WTC11 (cell line): ENCODE results near the gene RREB1. TPM values are rescaled to one million over a fixed set of nuclear protein-coding genes. Genes with fewer than 3 reads are reported as not detected.

Experiments
- ATAC-seq: fragments of 200-7000 bp; cut with Tn5 transposase; 2 replicates; pipeline ENCODE4 v1.10.0; 2021; ENCODE audit warnings: mild to moderate bottlenecking, moderate library complexity
- CTCF ChIA-PET: fragments of 300-600 bp; sonication (Branson Sonifier 250); formaldehyde crosslinking; loops from one replicate; lab custom pipeline; 2021; ENCODE audit warnings: antibody characterized with exemption; lab: Charles Lee
- POLR2A ChIA-PET: fragments of 350-600 bp; sonication (Branson Sonifier 250); formaldehyde crosslinking; loops from one replicate; lab custom pipeline; 2021; ENCODE audit warnings: antibody characterized with exemption; lab: Charles Lee
- DNase-seq: peaks from one replicate; pipeline ENCODE4 v3.0.0; 2021; ENCODE audit warnings: low spot score
- H3K27ac Mint-ChIP-seq: 2 replicates; pipeline ENCODE4 v1.8.0; 2021; ENCODE audit warnings: mixed read lengths
- H3K27me3 Mint-ChIP-seq: 2 replicates; pipeline ENCODE4 v1.8.0; 2021; ENCODE audit warnings: low read depth, mild to moderate bottlenecking, moderate library complexity, mixed read lengths
- H3K36me3 Mint-ChIP-seq: 2 replicates; pipeline ENCODE4 v1.8.0; 2021; ENCODE audit warnings: mixed read lengths
- H3K4me1 Mint-ChIP-seq: 2 replicates; pipeline ENCODE4 v1.8.0; 2022; ENCODE audit warnings: mixed read lengths
- H3K4me3 Mint-ChIP-seq: 2 replicates; pipeline ENCODE4 v1.8.0; 2021; ENCODE audit warnings: mild to moderate bottlenecking, moderate library complexity, mixed read lengths
- H3K9me3 Mint-ChIP-seq: 2 replicates; pipeline ENCODE4 v1.8.0; 2021; ENCODE audit warnings: mixed read lengths
- AR ChIP-seq: fragments of 250-450 bp; sonication (Bioruptor Pico); IDR thresholded peaks from 2 replicates; pipeline ENCODE4 v1.9.0; 2021; ENCODE audit warnings: mild to moderate bottlenecking
- ATF2 ChIP-seq: sonication (generic); formaldehyde crosslinking; IDR thresholded peaks from 2 replicates; pipeline ENCODE4 v1.8.1; 2022; ENCODE audit warnings: low read depth, missing genetic modification reagents, borderline replicate concordance
- CDX4 ChIP-seq: fragments of 250-450 bp; sonication (Bioruptor Pico); IDR thresholded peaks from 2 replicates; pipeline ENCODE4 v1.9.0; 2021; ENCODE audit warnings: moderate library complexity, mild to moderate bottlenecking, inconsistent platforms, borderline replicate concordance
- E2F4 ChIP-seq: sonication (generic); formaldehyde crosslinking; IDR thresholded peaks from 2 replicates; pipeline ENCODE4 v1.8.1; 2022; ENCODE audit warnings: low read depth, mild to moderate bottlenecking, moderate library complexity, missing genetic modification reagents, borderline replicate concordance
- E2F5 ChIP-seq: sonication (generic); formaldehyde crosslinking; IDR thresholded peaks from 2 replicates; pipeline ENCODE4 v1.8.1; 2022; ENCODE audit warnings: mild to moderate bottlenecking, moderate library complexity, missing genetic modification reagents
- FOXP1 ChIP-seq: sonication (generic); formaldehyde crosslinking; IDR thresholded peaks from 2 replicates; pipeline ENCODE4 v1.8.0; 2022; ENCODE audit warnings: missing genetic modification reagents, mild to moderate bottlenecking, moderate library complexity, borderline replicate concordance
- HMGA2 ChIP-seq: fragments of 250-450 bp; sonication (Bioruptor Pico); IDR thresholded peaks from 2 replicates; pipeline ENCODE4 v1.4.0; 2021; ENCODE audit warnings: mild to moderate bottlenecking, moderate library complexity
- IRF1 ChIP-seq: sonication (generic); formaldehyde crosslinking; IDR thresholded peaks from 2 replicates; pipeline ENCODE4 v1.8.0; 2023; ENCODE audit warnings: missing genetic modification reagents
- NFATC4 ChIP-seq: fragments of 250-450 bp; sonication (Bioruptor Pico); IDR thresholded peaks from 2 replicates; pipeline ENCODE4 v1.9.0; 2021; ENCODE audit warnings: mild to moderate bottlenecking
- TP53 ChIP-seq: sonication (generic); formaldehyde crosslinking; IDR thresholded peaks from 2 replicates; pipeline ENCODE4 v1.8.1; 2023; ENCODE audit warnings: mild to moderate bottlenecking, missing genetic modification reagents
- USF1 ChIP-seq: sonication (generic); formaldehyde crosslinking; IDR thresholded peaks from 2 replicates; pipeline ENCODE4 v1.8.0; 2022; ENCODE audit warnings: mild to moderate bottlenecking, missing genetic modification reagents
- ZBTB21 ChIP-seq: sonication (generic); formaldehyde crosslinking; IDR thresholded peaks from 2 replicates; pipeline ENCODE4 v1.8.1; 2023; ENCODE audit warnings: mild to moderate bottlenecking, missing genetic modification reagents, borderline replicate concordance
- ZNF396 ChIP-seq: fragments of 250-450 bp; sonication (Bioruptor Pico); IDR thresholded peaks from 2 replicates; pipeline ENCODE4 v1.8.0; 2021; ENCODE audit warnings: mild to moderate bottlenecking, moderate library complexity, borderline replicate concordance
- ZNF423 ChIP-seq: fragments of 250-450 bp; sonication (Bioruptor Pico); IDR thresholded peaks from 2 replicates; pipeline ENCODE4 v2.1.2; 2022; ENCODE audit warnings: mild to moderate bottlenecking, moderate library complexity
- total RNA-seq: library from RNA; stranded (reverse); gene quantifications from 3 replicates; pipeline ENCODE4 v1.2.3, GENCODE V29; 2021
- TF ChIP-seq, protein P1 (sequence below): fragments of 250-450 bp; sonication (Bioruptor Pico); IDR thresholded peaks from 2 replicates; pipeline ENCODE4 v1.8.0; 2021; ENCODE audit warnings: mild to moderate bottlenecking
- TF ChIP-seq, protein P2 (sequence below): fragments of 250-450 bp; sonication (Bioruptor Pico); IDR thresholded peaks from 2 replicates; pipeline ENCODE4 v1.9.0; 2021; ENCODE audit warnings: mild to moderate bottlenecking

RREB1 gene
- total RNA-seq, 1 experiment from 2014 or later, result 38.5 TPM

- Mint-ChIP-seq H3K4me1 (no peaks in the 10 kb centered on the region), H3K27me3 (no peaks in the 10 kb centered on the region; the same call in 1 of the 2 replicates), H3K27ac (no peak overlapping the region), H3K4me3 (no peak overlapping the region), H3K36me3 (peaks cover 21% of the 10 kb centered on the region; the same call in 1 of the 2 replicates), H3K9me3 (peaks cover 4% of the 10 kb centered on the region)
- no peak for DNase-seq
- no peak for ATAC-seq
- CTCF ChIA-PET, result interaction anchor here (0.7 to 1.3 kb wide), 4 partner anchors 11 to 571 kb away, joined by 3 read pairs; no protein-coding TSS in a partner anchor
- no peak for TF ChIP-seq IRF1 (CRISPR knock-in tag)
- TF ChIP-seq, protein P1, sequence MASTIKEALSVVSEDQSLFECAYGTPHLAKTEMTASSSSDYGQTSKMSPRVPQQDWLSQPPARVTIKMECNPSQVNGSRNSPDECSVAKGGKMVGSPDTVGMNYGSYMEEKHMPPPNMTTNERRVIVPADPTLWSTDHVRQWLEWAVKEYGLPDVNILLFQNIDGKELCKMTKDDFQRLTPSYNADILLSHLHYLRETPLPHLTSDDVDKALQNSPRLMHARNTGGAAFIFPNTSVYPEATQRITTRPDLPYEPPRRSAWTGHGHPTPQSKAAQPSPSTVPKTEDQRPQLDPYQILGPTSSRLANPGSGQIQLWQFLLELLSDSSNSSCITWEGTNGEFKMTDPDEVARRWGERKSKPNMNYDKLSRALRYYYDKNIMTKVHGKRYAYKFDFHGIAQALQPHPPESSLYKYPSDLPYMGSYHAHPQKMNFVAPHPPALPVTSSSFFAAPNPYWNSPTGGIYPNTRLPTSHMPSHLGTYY (CRISPR knock-in tag), result no peak
- no peak for TF ChIP-seq HMGA2 (CRISPR knock-in tag)
- POLR2A ChIA-PET, result no interaction called here
Measured at GRCh38 chr6:7249946-7250643, 142.3 kb downstream of the RREB1 start.

GRCh38 chr6:7250812-7251211 is 143.1 kb downstream of the RREB1 start:
- CTCF ChIA-PET, result interaction anchor here (0.7 to 1.2 kb wide), 4 partner anchors 12 to 556 kb away, joined by 3 read pairs; no protein-coding TSS in a partner anchor
- POLR2A ChIA-PET, result interaction anchor here (0.7 kb wide), 1 partner anchor 286 kb away, joined by 5 read pairs; no protein-coding TSS in a partner anchor
- no peak overlapping the region for H3K27ac Mint-ChIP-seq
- peaks cover 28% of the 10 kb centered on the region; the same call in 1 of the 2 replicates for H3K36me3 Mint-ChIP-seq
- peaks cover 11% of the 10 kb centered on the region for H3K9me3 Mint-ChIP-seq
- H3K4me3 Mint-ChIP-seq, result no peak overlapping the region
- no peak for TF ChIP-seq CDX4 (CRISPR knock-in tag)
- no peak for TF ChIP-seq FOXP1 (CRISPR knock-in tag)
- no peak for TF ChIP-seq USF1 (CRISPR knock-in tag)
- TF ChIP-seq ZNF423 (CRISPR knock-in tag), result no peak
- no peak for TF ChIP-seq ZNF396 (CRISPR knock-in tag)
- H3K4me1 Mint-ChIP-seq, result no peaks in the 10 kb centered on the region
- DNase-seq (no peak), ATAC-seq (no peak)
- no peaks in the 10 kb centered on the region; the same call in 1 of the 2 replicates for H3K27me3 Mint-ChIP-seq

GRCh38 chr6:7251646-7252260 is 144.0 kb downstream of the RREB1 start:
- no peak overlapping the region for H3K27ac Mint-ChIP-seq
- no peaks in the 10 kb centered on the region for H3K4me1 Mint-ChIP-seq
- no peak for ATAC-seq
- H3K4me3 Mint-ChIP-seq, result no peak overlapping the region
- ChIA-PET POLR2A (no interaction called here), CTCF (interaction anchor here (1.0 to 1.3 kb wide), 3 partner anchors 13 to 555 kb away, joined by 3 read pairs; no protein-coding TSS in a partner anchor)
- H3K27me3 Mint-ChIP-seq, result no peaks in the 10 kb centered on the region; the same call in none of the 2 replicates
- peaks cover 20% of the 10 kb centered on the region for H3K9me3 Mint-ChIP-seq
- no peak for DNase-seq
- peaks cover 33% of the 10 kb centered on the region for H3K36me3 Mint-ChIP-seq
- TF ChIP-seq AR (CRISPR knock-in tag) (no peak), E2F4 (CRISPR knock-in tag) (no peak), E2F5 (CRISPR knock-in tag) (no peak), FOXP1 (CRISPR knock-in tag) (no peak), NFATC4 (CRISPR knock-in tag) (no peak), ATF2 (CRISPR knock-in tag) (no peak), ZBTB21 (CRISPR knock-in tag) (no peak), TP53 (CRISPR knock-in tag) (no peak)
- TF ChIP-seq, protein P2, sequence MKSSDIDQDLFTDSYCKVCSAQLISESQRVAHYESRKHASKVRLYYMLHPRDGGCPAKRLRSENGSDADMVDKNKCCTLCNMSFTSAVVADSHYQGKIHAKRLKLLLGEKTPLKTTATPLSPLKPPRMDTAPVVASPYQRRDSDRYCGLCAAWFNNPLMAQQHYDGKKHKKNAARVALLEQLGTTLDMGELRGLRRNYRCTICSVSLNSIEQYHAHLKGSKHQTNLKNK (CRISPR knock-in tag), result no peak
